ENCODE results near the gene TBX10. TPM values are rescaled to one million over a fixed set of nuclear protein-coding genes. Genes with fewer than 3 reads are reported as not detected.
"Not testable (repeated sequence)": the region's sequence is repeated elsewhere in the genome, so short reads cannot be mapped to it uniquely, and the experiment has no call there.

The TBX10 gene
- not detected for total RNA-seq

DNA sequence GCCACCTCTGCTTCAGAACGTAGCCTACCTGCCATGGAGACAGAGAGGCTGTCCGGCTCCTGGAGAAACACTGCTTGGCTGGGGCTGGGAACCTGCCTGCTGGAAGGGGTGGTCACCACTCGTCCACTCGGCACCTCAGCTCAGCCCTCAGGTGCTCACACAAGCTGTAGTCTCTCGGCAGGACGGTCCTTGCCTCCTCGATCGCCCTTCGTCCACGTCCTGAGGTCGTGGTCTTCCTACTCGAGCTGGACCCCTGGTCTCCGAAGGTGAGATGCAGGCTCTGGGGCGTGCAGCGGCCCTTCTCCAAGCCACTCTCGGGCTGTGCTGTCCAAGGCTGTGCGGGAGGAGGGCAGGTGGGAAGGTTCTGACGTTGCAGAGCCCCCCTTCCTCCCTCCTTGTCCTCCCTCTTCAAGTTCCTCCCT, at the start of gene TBX10:
TSS of gene TBX10 (minus strand) at position 326 of the 422 bp plus-strand sequence. CDS start at position 35, 291 bp downstream.
- Mint-ChIP-seq H3K27me3 (peaks cover 3% of the 10 kb centered on the region), H3K4me3 (no peak within 1 kb of the TSS), H3K27ac (no peak within 1 kb of the TSS), H3K36me3 (ENCODE audit: low read depth) (no peaks in the 10 kb centered on the region), H3K4me1 (no peaks in the 10 kb centered on the region), H3K9me3 (no peaks in the 10 kb centered on the region)
- no peak for ATAC-seq (replicated peaks)

DNA sequence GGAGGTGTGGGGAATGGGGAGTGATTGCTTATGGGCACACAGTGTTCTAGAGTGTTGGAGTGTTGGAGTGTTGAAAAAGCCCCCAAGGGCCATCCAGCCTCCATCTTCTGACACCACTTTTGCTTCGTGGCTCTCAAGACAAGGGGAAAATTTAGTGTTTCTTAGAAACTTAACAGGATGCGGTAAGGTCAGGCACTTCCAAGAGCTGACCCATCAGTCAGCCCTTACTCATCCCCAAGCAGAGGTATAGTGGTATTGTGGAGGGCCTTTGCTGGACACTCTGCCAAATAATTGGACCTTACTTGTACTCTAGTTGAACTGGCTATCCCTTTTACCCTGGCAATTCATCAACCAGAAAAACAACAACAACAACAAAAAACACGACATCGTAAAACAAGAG, 49.6 kb upstream of the TBX10 start:
- Mint-ChIP-seq H3K36me3 (ENCODE audit: low read depth) (no peaks in the 10 kb centered on the region), H3K4me1 (no peaks in the 10 kb centered on the region)
- ATAC-seq (replicated peaks): peak; percentile 34

DNA sequence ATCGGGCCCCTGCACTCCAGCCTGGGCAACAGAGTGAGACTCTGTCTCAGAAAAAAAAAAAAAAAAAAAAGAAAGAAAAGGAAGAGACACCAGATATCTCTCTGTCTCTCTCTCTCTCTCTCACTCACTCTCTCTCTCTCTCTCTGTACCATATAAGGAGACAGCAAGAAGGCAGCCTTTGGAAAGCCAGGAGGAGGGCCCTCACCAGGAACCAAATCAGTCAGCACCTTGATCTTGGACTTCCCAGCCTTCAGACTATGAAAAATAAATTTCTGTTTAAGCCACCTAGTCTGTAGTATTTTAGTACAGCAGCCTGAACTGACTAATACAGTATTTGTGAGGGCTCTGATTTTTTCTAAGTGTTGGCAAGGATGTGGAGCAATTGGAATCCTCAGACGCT, 48.4 kb upstream of the TBX10 start:
- no peak for ATAC-seq (replicated peaks)
- Mint-ChIP-seq H3K36me3 (ENCODE audit: low read depth) (no peaks in the 10 kb centered on the region), H3K9me3 (no peaks in the 10 kb centered on the region), H3K27ac (no peak overlapping the region), H3K27me3 (peaks cover 14% of the 10 kb centered on the region), H3K4me1 (no peaks in the 10 kb centered on the region), H3K4me3 (no peak overlapping the region)

More for the DNA sequence above, 49.6 kb upstream of the TBX10 start:
- H3K27ac Mint-ChIP-seq: no peak overlapping the region
- H3K27me3 Mint-ChIP-seq: peaks cover 14% of the 10 kb centered on the region
- H3K4me3 Mint-ChIP-seq: no peak overlapping the region
- H3K9me3 Mint-ChIP-seq: no peaks in the 10 kb centered on the region

DNA sequence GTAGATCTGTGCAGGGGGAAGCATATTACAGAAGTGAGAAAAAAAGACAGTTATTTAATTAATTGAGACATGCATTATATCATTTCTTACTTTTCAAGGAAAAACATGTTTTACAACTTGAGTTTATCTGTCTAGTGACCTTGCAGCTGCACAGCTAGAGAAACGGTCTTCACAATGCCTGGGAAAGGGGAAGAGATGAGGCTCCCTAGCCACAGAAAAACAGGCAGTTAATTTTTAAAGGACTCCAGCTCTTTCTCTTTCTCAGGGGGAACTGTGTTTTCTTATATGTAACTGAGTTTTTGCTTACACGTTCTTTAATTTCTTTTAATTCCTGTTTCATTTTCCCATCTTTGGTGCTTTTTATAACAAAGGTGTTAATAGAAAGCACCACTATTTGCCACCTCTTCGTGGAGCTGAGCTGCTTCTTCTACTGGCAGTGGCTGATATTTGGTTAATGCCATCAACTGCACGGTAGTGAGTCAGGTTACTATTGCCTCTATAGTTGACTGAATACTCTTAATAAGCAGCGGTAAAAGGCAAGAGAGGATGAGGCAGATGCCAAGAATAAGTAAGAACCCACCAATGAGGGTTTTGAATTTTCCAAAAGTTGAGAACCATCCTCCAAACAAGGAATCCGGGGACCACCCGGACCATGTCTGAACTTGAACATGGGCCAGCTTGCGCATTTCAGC, 46.2 kb upstream of the TBX10 start:
- H3K27me3 Mint-ChIP-seq: peaks cover 14% of the 10 kb centered on the region
- not testable (repeated sequence) for H3K9me3 Mint-ChIP-seq; H3K4me1 Mint-ChIP-seq; ATAC-seq (replicated peaks); H3K4me3 Mint-ChIP-seq; H3K36me3 Mint-ChIP-seq (ENCODE audit: low read depth); H3K27ac Mint-ChIP-seq

DNA sequence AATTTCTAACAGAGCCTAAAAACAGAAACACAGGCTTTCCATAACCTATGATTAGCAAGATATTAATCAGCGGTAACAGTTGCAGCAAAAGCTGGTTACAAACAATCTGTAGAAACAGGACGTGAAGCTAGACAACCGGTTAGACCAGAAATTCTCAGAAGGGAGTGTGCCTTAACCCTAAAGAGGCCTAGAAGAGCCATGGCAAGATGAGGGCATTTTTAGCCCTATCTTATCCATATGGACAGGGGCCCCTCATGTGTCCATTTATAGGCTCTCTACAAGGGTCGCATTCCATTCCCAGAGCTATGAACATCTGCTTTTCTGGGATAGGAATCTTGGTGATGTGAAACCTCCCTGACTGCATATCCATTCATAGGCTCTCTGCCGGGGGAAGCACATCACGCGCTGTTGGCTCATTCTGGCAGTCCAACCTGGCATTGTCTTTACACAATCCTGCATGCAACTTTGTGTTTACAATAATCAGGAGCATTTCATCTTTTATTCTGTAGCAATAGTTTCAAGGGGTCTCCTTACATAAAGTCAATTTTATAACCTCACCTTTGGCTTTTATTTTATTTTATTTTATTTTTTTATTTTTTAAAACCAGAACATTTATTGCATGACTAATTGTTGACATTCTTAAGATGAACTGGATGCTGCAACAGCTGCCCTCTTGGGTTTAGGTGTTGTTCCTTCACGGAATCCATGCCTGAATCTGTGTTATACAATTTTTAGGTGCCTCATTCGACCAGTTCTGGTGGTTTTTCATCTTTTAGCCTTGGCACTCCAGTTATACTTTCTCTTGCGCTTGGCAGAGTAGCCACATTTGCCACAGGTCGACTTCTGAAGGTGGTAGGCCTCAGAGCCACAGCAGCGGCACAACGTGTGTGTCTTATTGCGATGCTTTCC, 42.8 kb upstream of the TBX10 start:
- H3K9me3 Mint-ChIP-seq; H3K4me1 Mint-ChIP-seq; ATAC-seq (replicated peaks); H3K4me3 Mint-ChIP-seq; H3K27me3 Mint-ChIP-seq; H3K36me3 Mint-ChIP-seq (ENCODE audit: low read depth); H3K27ac Mint-ChIP-seq: not testable (repeated sequence)

DNA sequence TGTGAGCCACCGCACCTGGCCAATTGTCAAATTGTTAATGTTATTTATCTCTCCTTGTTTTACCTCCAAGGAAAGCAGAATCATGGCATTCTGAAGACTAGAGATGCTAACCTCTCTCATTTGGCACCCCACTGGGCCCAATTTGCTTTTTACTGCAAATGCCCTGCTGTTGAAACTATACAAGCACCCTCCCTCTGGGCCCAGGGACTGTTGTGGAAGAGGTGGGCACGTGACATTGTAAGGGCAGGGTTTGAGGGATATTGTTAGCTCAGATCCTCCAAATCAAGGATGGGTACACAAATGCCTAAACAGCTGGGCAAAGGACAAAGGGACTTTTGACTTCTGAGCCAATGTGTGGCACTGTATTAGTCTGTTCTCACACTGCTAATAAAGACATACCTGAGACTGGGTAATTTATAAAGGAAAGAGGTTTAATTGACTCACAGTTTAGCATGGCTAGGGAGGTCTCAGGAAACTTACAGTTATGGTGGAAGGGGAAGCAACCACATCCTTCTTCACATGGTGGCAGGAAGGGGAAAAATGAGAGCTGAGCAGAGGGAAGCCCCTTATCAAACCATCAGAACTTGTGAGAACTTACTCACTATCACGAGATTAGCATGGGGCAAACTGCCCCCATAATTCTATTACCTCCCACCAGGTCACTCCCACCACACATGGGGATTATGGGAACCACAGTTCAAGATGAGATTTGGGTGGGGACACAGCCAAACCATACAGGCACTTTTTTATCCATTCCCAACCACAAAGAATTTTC, 41.3 kb upstream of the TBX10 start:
- no peaks in the 10 kb centered on the region for H3K27me3 Mint-ChIP-seq
- H3K27ac Mint-ChIP-seq: no peak overlapping the region
- no peak overlapping the region for H3K4me3 Mint-ChIP-seq
- H3K9me3 Mint-ChIP-seq: no peaks in the 10 kb centered on the region
- H3K36me3 Mint-ChIP-seq (ENCODE audit: low read depth): no peaks in the 10 kb centered on the region
- H3K4me1 Mint-ChIP-seq: no peaks in the 10 kb centered on the region
- ATAC-seq (replicated peaks): no peak

DNA sequence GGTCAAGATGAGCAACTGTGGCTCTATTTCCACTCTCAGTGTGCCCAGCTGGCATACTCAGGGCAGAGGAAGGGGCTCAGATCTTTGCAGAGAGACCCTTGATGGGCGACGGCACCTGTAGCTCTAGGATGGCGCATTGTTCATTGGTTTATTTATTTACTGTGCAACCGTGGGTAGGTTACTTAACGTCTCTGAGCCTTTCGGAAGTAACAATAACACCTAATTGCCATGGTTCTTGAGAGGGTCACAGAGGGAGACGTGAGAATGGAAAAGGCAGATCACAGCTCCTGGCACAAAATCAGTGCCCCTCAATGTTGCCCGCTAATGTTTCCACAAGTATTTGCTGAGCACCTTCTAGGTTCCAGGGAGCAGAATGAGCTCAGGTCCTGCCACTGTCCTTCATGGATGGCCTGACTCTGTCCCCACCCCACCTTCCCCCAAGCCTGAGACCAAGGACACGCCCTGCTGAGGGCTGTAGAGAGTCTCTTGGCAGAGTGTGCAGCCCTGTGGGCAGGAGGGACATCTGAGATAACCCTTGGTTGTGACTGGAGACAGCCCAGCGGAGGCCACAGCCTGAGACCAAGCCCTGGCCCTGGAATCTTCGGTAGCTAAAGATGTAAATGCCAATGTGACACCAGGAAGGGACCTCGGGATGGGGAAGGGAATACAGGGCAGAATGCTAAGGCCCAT, 35.6 kb upstream of the TBX10 start:
- Mint-ChIP-seq H3K4me3 (no peak overlapping the region), H3K9me3 (no peaks in the 10 kb centered on the region), H3K4me1 (no peaks in the 10 kb centered on the region), H3K36me3 (ENCODE audit: low read depth) (no peaks in the 10 kb centered on the region), H3K27me3 (peaks cover 4% of the 10 kb centered on the region), H3K27ac (no peak overlapping the region)
- ATAC-seq (replicated peaks): no peak

DNA sequence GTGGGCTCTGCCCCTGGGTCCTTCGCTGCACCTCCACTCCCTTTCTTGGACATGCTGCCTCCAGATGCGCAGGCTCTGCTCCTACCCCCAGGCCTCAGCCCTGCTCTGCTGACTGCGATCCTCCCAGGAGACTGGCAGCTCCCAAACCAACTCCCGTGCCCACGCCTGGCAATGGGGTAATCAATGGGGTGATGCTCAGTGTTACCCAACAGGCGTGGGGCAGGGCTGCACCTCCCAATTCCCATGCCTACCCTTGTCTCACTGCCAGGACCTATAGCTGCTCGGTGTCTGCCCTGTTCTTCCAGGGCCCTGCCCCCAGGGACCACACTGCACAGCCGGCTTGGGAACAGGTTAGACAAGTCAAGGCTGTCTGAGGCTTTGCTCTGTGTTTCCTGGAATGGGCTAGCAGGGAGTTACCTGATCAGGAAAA, 34.9 kb upstream of the TBX10 start, which contains the start of gene ALDH3B2:
TSS of gene ALDH3B2 (minus strand) at position 182 of the 430 bp plus-strand sequence. CDS start 7,688 bp downstream, outside the sequence.
- Mint-ChIP-seq H3K27ac (no peak within 1 kb of the TSS), H3K4me1 (no peaks in the 10 kb centered on the region), H3K36me3 (ENCODE audit: low read depth) (no peaks in the 10 kb centered on the region), H3K4me3 (no peak within 1 kb of the TSS), H3K27me3 (peaks cover 4% of the 10 kb centered on the region), H3K9me3 (no peaks in the 10 kb centered on the region)
- no peak for ATAC-seq (replicated peaks)

DNA sequence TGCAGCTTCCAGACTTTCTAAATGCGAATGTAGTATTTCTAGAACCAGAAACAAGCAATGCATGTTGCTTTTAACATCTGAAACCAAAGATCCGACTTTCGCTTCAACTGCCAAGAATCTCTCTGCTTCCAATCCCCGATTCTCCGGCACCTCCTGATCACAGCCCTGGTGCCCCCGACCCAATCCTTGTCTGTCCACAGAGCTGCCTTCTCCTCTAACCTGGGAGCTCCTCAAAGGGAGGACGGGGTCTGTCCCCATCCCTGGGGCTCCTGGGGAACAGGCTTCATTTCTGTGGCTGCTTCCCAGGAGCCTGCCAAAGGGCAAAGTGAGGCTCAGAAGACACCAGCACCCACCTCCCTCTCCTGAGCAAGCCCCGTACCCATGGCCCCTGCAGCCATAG, 34.3 kb upstream of the TBX10 start:
- no peak overlapping the region for H3K27ac Mint-ChIP-seq
- no peaks in the 10 kb centered on the region for H3K4me1 Mint-ChIP-seq
- peaks cover 4% of the 10 kb centered on the region for H3K27me3 Mint-ChIP-seq
- no peak overlapping the region for H3K4me3 Mint-ChIP-seq
- ATAC-seq (replicated peaks): no peak
- H3K36me3 Mint-ChIP-seq (ENCODE audit: low read depth): no peaks in the 10 kb centered on the region
- H3K9me3 Mint-ChIP-seq: no peaks in the 10 kb centered on the region

DNA sequence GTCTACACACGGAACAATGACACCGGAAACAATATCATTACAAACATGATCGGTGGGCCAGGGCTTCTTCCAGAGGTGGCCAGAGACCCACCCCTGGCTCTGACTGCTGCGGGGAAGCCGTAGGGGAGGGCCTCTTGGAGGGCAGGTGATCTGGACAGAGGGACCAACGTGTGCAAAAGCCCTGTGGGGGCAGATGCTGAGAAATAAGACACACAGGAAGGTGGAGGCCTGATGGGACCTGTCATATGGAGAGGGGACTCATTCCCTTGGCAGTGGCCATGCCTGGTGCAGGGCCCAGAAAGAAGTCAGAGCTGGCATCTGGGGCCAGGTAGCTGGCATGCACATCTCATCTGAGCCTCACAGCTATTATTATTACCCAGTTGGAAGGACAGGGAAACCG, 33.8 kb upstream of the TBX10 start:
- Mint-ChIP-seq H3K27me3 (peaks cover 4% of the 10 kb centered on the region), H3K27ac (no peak overlapping the region), H3K9me3 (no peaks in the 10 kb centered on the region), H3K4me3 (no peak overlapping the region), H3K36me3 (ENCODE audit: low read depth) (no peaks in the 10 kb centered on the region), H3K4me1 (no peaks in the 10 kb centered on the region)
- no peak for ATAC-seq (replicated peaks)

DNA sequence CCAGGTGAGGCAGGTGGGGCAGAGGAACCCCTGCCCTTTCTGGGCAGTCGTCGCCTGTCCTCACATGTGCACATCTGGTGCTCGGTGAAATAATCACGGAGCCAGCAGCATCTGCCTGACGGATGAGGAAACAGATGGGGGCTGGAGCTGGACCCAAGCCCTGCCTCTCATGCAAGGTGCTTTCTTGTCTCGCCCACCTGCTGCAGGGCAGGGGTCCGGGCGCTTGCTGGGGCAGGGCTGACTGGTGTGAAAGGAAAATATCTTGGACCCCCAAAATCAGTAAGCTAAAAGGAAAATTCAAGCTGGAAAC, 31.6 kb upstream of the TBX10 start:
- Mint-ChIP-seq H3K27ac (no peak overlapping the region), H3K4me1 (no peaks in the 10 kb centered on the region), H3K36me3 (ENCODE audit: low read depth) (no peaks in the 10 kb centered on the region)

DNA sequence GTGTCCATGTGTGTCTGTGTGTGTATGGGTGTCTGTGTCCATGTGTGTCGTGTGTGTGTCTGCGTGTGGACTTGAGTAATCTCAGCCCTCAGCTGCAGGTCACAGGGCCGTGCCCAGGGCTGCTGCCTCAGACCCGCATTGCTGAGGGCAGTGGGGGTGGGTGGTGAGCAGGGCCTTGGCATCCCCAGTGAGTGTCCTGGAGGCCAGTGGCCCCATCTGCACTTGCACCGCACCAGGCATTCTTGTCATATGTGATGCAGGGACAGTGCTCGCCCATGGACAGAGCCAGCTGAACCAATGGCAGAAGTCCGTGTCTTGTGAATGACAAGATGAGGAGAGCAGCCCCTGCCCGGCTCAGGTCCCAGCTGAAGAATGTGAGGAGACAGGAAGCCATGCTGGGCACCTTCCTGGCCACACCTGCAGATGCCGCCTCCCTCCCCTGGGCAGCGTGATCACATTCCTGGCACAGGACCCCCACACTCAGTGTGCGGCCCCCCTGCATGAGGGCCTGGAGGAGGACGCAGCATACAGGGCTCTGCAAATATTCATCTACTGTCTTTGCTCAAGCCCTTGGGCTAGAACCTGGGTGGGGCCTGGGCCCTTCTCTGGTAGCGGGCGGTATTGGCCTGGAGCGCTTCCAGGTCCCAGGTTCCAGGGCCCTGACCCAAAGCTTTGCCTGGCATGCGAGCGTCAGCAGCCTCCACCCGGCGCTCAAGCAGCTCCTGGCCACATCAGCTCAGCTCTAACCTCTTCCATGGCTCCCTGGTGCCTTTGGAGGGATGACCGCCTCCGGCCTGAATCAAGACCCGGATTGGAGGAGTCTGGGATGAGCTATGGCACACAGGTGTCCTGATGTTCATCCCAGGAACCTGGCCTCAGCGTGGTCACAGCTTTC, 31.0 kb upstream of the TBX10 start:
- H3K27me3 Mint-ChIP-seq: peaks cover 4% of the 10 kb centered on the region
- H3K4me1 Mint-ChIP-seq: no peaks in the 10 kb centered on the region
- no peak for ATAC-seq (replicated peaks)
- H3K36me3 Mint-ChIP-seq (ENCODE audit: low read depth): no peaks in the 10 kb centered on the region
- no peak overlapping the region for H3K27ac Mint-ChIP-seq
- no peak overlapping the region for H3K4me3 Mint-ChIP-seq
- no peaks in the 10 kb centered on the region for H3K9me3 Mint-ChIP-seq

More for the DNA sequence above, 31.6 kb upstream of the TBX10 start:
- H3K27me3 Mint-ChIP-seq: peaks cover 4% of the 10 kb centered on the region
- no peaks in the 10 kb centered on the region for H3K9me3 Mint-ChIP-seq
- ATAC-seq (replicated peaks): no peak
- H3K4me3 Mint-ChIP-seq: no peak overlapping the region

DNA sequence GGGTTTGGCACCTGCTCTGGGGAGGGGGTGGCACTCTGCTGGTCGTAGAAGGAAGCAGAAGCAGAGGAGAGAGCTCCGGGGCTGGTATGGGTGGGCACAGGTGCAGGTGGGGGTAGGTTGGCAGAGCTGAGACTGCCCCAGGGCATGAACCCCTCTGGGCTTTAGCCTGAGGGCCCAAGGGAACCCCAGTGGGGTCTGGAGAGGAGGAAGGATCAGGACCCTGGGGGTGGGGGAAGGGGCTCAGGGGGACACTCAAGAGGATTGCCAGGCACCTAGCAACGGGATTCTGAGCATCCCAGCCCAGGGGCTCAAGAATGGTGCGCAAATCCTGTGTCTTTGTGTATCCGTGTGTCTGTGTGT, 28.6 kb upstream of the TBX10 start:
- Mint-ChIP-seq H3K9me3 (no peaks in the 10 kb centered on the region), H3K4me1 (no peaks in the 10 kb centered on the region), H3K4me3 (no peak overlapping the region), H3K36me3 (ENCODE audit: low read depth) (no peaks in the 10 kb centered on the region), H3K27me3 (no peaks in the 10 kb centered on the region), H3K27ac (no peak overlapping the region)
- no peak for ATAC-seq (replicated peaks)
